Renal pelvis (tissue), 4 donors: ENCODE data around the gene DLD. TPM values are rescaled to one million over a fixed set of nuclear protein-coding genes. Genes with fewer than 3 reads are reported as not detected.
"Not testable (repeated sequence)": the region's sequence is repeated elsewhere in the genome, so short reads cannot be mapped to it uniquely, and the experiment has no call there.

ENCODE experiments used
- DNase-seq: peaks from one replicate; pipeline ENCODE4 v3.0.0-alpha.2; 2013
- polyA plus RNA-seq, 3 donors: library from polyadenylated mRNA; unstranded; fragments of 120-200 nt; gene quantifications; one replicate each; pipeline ENCODE4 v1.2.1, GENCODE V29; 2013; ENCODE audit not compliant: insufficient read length in 3 of 3

DLD gene
- polyA plus RNA-seq, 3 donors: 108 to 112 (median 109) TPM

DNA sequence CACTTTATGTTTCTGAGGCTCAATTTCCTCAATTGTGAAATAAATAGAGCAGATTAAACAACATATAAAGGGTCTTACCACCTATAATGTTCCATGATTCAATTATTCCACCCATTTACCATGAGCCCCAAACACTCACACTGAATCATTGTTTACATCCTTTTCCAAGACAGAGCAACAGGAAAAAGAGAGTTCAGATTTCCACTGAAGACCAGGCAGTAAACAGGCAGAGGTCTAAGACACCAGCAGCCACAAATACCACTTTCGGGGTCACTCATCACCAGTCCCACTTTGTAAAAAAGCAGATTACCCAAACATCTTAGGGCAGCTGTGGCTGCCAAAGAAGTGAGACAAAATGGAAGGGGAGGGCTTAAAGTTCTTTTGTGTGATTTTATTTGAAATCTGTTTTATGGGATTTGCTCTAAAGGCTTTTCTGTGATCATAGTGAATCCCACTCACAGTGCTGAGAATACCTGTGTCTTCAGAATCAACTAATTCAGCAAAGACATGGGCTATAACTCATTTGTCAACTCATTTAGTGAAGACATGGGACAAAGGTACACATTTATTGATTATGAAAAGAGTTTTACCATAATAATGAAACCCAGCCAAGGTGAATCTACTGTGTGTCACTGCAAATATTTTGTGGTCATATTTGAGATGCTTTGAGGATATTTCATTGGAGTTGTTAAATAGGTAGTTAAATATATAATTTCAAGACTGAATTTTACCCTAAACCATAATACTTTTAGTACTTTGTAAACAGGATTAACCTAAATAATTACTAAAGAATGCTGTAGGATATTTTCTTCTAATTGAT lies 24.8 kb upstream of the DLD start:
- no peak for DNase-seq

DNA sequence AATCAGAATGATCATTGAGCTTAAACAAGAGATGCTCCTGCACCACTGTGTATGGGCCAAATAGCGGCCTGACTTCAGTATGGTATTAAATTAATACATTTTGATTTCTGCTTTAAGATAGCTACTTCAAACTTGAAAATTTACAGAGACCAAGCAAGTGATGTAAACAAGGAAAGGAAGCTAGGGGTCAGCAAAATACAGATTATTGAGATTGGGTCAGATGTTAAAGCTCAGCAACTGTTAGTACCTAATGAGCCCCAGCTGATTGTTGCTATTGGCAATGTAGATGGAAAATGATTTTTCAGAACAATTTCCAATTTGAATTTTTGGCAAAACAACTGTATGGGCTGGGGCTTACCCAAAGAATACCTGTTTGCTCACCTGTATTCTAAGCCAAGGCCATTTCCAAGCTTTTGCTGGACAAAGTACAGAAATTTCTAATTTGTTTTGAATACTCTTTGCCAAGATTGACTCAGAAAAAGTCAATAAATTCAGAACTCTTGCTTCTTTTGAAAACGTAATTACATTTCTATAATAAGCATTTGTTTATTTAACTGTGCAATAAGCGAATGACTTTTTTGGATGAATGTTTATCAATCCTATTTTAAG lies 23.0 kb upstream of the DLD start:
- no peak for DNase-seq

DNA sequence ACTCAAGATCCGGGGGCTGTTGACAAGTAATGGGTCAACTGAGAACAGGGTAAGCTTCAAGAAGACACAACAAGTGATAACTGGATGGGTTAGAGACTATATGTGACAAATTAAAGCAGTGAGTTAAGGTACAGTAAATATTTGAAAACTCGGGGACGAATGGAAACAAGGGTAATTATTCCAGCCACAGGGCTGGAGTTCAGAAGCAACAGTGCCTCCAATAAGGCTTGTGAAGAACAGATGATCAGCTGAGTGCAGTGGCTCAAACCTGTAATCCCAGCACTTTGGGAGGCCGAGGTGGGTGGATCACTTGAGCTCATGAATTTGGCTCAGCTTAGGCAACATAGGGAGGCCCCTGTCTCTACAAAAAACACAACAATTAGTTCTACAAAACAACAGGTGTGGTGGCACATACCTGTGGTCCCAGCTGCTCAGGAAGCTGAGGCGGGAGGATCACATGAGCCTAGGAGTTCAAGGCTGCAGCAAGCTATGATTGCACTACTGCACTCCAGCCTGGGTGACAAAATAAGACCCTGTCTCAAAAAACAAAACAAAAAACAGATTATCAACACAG lies 20.5 kb upstream of the DLD start:
- no peak for DNase-seq

DNA sequence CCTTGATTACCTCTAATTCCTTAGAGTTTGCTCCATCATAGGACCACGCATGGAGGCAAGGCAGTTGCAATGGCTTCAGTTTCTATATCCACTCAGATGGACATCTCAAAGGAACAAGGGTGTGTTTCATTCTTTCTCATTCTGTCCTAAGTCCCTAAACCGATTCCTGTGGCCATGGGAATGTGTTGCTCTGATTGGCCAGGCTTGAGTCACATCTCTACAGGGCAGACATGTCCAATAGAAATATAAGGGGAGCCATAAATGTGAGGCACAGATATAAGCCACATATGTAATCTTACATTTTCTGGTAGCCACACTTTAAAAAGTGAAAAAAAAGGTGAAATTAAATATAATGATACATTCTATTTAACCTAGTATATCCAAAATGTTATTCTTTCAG lies 16.9 kb upstream of the DLD start:
- DNase-seq: no peak

DNA sequence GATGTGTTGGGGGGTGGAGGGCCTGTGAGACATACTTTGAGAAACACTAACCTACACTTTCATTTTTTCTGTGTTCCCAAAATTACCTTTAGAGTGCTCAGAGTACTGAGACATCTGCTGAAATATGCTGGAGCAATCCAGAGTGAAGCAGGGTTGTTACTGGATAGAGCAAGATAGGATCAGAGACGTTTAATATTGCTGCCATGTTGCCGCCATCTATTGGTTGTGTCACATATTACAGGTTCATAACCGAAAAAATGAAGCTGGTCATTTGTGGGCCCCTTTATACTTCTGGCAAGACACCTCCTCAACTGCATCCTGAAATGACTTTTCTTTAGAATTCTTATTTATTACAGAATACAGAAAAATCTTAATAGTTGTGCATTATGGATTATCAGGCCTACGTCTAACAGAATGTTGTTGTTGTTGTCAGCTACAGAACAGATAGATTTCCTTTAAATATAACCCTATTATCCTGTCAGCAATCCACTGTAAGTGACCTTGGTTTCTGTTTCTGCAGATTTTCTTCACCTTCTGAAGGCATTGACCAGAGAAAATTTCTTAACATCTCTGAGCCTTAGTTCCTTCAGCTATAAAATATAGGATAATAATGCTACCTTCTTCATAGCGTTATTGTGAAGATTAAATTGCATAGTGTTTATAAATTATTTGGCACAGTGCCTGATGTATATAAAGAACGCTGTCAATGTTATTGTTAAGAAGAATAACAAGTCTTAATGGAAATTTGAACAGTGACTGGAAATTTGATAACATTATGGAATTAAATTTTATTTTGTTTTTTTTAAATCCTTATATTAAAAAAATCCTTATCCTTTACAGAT lies 16.2 kb upstream of the DLD start:
- peak; percentile 39 for DNase-seq

DNA sequence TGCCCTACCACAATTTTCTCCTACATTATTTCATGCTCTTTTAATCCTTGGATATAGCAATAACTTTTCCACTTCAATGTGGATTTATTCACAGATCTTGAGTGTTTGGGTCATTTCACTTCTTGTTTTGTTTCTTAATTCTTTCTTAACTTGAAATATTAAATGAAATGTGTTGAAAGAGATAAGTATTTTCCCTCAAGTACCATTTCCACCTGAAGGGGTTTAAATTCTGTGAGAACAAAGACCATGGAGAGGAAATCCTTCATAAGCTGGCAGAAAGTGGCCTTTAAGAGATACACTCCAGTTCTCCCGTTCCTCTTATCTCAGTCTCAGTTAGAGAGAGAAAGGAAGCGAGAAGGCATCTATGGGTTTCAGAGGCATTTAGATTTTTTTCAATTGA lies 14.1 kb upstream of the DLD start:
- no peak for DNase-seq

DNA sequence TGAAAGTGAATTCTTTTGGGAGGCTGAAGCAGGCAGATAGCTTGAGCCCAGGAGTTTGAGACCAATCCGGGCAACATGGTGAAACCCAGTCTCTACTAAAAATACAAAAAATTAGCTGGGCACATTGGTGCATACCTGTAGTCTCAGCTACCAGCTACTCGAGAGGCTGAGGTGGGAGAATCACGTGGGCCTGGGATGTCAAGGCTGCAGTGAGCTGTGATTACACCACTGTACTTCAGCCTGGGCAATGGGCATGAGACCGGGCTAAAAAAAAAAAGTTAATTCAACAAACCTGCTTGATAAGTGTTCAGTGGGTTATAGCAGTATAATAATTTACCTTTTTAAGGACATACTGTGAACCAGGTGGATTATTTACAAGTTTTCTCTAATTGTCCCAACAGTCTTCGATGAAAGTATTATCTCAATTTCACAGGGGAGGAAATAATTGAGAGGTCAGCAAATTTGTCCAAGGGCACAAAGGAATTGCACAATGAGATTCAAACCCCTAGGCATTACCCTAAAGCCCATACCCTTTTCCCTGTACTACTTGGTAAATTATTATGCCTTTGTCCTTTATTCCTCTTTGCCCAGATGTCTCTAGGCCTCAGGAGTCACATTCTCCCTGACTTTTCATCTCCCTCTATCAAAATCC lies 13.1 kb upstream of the DLD start:
- DNase-seq: no peak

DNA sequence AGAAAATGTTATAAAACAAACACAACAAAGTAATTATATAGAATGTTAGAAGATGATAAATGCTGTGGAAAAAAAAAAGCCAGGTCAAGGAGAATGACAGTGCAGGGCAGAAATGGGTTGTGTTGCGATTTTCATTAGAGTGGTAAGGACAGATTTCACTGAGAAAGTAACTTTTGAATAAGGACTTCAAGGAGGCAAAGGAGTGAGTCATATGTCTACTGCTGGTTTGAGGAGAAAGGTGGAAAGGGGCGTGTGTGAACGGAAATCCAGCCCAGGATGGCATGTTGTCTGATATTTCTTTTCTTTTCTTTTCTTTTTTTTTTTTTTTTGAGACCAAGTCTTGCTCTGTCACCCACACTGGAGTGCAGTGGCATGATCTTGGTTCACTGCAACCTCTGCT lies 12.3 kb upstream of the DLD start:
- DNase-seq: no peak

DNA sequence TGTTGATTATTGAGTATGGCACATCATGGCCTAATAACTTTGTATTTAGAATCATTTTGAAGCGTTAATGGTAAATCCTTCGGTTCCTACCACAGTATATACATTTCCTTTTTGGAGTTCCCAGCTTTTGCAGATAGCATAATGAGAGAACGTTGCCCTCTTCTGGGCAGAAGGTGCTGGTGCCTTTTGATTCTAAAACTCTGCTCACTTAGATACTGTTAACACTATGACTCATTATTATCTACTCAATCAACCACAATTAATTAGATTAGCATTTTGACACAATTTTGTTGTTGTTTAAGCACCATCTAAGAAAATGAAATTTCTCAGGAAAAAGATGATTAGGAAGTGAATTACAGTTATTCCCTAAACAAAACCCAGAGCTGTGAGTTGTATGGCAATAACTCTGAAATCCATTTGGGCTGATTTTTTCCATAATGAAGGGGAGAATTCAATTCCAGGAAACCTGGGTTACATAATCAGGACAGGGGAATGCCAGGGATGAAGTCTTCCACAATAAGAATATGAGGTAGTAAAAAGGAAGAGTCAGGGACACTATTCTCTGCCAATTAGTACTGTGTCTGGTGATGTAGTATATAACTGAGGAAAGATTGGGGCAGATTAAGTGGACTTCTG lies 11.5 kb upstream of the DLD start:
- peak; percentile 46 for DNase-seq

DNA sequence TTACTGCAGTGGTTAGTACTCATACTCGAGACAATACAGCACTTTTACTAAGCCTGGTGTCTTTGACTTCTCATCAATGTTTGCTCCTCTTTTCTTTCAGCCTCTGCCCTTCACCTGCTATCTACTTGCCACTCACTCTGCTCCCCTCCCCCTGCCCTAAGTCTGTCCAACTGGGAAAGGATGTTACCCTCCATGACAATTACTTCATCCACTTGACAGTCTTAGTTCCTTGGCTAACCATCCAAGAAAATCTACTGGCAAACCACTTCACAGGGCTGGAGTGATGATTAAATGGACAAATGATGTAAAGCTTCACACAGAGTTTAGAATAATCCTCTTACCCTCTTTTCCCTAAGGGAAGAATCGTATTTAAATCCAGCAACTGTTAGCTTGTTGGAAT lies 8.2 kb upstream of the DLD start:
- DNase-seq: no peak

DNA sequence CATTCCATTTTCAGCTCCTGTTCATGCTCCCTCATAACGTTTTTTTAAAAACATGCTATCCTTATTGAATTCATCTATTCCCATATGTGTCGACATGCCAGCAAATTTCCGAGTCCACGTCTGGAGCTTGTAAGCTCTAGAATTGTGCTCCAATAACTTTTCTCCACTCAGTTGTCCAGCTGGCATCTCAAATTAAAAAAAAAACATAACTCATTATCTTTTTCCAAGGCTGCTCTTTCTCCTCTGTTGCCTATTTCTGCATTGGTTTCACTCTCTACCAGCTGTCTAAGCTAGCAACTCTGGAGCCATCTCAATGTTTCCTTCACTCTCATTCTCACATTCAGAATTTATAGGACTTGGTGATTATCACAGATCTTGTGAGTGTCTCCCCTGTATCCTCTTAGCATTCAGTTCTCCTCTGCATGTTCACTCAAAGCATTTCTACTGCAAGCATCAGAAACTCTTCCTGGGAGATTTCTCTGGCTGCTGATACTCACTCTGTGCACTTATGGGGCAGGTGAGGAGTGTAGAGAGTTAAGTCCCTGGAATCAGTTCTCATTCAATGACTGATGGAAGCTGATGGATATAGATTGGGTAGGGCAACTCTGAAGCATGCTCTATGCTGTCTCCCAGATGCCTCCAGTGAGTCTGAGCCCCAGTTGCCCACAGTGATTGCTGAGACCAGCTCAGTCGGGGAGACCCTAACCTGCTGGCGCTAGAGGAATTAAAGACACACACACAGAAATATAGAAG lies 6.7 kb upstream of the DLD start:
- no peak for DNase-seq

DNA sequence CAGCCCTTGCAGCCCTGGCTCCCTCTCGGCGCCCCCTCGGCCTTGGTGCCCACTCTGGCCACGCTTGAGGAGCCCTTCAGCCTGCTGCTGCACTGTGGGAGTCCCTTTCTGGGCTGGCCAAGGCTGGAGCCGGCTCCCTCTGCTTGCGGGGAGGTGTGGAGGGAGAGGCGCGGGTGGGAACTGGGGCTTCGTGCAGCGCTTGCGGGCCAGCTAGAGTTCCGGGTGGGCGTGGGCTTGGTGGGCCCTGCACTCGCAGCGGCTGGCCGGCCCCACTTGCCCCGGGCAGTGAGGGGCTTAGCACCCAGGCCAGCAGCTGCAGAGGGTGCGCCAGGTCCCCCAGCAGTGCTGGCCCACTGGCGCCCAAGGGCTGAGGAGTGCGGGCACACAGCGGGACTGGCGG lies 3.2 kb upstream of the DLD start:
- DNase-seq: not testable (repeated sequence)

DNA sequence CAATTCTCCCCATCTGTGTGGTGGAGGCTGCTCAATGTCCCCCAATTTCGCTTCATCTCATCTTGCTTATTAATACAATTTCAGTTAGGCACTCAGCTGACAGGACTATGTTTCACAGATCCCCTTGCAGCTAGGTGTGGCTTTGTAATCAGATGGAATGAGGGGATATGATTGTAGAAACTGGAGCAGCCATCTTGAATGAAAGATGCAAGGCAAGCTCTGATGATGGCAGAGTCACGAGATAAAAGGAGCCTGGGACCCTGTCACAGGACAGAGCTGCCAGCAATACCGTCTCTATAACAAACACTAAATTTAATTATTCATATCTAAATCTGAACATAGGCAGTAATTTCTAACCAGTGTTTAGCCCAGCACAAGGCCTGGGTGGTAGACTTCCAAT lies 991 bp upstream of the DLD start:
- DNase-seq: no peak

DNA sequence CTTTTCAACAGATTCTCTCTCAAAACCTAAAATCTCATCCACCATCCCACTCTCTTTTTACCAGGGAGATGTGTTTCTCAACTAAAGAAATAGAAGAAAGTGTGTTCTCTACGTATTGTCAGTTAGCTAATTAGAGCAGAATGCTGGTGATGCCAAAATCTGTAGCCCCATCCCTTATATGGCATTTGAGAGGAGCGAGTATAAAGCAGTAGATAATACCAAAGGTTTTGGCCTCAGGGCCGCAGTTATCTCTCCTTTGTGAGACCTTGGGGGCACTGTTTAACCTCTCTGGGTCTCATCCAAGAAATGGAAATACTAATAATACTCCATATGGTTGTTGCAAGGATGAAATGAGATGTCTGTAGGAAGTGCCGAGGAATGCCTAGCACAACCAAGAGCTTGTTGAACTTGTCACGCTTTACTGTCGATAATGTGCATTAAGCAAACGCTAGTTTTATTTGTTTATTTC lies 456 bp upstream of the DLD start:
- DNase-seq: no peak

DNA sequence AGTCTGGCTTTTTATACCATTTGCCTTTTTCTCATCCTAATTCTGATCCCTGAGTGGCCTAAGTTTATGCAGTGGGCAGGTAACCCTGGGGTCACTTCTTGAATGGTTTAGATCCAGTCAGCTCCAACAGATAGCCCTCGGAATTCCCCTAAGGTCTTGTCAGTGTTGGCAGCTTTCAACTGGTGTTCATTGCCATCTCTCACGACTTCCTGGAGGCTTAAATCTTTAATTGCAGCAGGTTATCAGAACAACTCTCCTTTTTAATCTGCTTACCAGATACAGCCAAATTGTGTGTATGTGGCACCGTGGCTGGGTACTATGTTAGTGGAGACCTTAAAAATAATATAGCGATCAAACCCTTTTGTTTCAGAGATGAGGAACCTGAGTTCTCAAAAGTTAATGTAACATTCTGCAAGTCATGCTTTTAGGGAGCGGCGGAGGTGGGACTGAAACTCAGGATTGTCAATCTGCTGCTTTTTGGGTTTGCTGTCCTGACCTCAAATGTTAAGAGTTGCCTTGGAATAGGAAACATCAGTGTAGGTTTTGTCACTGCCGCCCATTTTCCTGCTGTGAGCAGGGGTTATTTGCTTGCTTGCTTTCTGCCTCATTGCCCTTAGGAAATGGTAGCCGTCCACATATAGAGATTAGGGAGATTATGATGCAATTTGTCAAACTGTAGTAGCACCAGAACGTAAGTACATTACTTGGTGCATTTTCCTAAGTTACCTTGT lies 818 bp downstream of the DLD start:
- DNase-seq: peak; percentile 4

DNA sequence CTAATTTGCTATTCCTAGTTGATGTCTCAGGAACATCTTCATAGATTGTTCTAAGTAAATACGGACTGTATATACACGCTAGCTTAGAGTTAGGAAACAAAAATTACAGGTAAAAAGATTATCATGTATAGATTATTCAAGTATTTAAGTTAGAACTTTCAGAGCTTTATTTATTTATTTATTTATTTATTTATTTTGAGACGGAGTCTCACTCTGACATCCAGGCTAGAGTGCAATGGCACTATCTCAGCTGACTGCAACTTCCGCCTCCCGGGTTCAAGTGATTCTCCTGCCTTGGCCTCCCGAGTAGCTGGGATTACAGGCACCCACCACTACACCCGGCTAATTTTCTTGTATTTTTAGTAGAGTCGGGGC lies 1.4 kb downstream of the DLD start:
- DNase-seq: not testable (repeated sequence)

DNA sequence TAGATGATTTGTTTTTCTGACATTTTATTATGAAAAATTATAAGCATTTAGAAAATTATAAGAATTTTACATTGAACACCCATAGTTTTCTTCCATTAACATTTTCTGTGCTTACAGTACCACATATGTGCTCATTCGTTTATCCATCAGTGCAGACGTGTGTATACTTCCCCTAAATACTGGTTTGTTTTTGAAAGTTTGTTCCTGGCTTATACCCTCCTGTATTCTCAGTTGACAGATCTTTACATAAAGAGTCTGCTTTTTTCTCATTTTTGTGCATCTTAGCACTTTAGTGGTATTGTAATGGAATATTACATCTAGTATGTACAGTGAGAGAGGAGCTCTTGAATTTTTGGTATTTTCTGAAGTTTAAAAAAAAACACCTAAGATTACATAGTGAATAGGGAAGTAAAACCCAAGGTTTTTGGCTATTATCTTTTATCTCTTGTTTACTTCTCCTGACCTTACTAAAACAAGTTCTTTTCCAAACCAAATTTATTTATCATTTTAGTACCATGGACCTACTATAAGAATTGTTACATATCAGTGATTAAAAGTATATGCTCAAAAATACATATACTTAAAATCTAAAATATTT lies 8.1 kb downstream of the DLD start:
- DNase-seq: no peak

DNA sequence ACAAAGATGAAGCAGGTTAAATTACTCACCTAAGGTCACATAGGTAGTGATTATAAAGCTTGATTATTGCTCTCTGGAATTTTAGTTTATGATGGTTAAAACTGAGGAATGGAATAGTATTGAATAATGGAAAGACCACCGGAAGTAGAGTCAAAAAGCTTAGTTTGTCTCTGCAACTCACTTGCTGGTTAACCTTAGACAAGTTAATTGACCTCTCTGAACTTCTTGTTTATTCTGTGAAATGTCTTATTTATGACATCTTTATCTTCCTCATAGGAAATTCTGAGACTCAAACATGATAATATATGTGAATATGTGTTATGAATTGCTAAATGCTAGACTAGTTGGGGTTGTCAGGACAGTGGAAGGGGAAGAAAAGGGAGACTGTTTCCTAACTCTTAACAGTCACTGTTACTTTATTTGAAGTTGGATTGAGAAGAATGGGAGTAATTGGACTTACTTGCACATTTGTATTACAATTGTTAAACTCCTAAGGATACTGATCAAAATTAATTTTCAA lies 9.6 kb downstream of the DLD start:
- DNase-seq: no peak

DNA sequence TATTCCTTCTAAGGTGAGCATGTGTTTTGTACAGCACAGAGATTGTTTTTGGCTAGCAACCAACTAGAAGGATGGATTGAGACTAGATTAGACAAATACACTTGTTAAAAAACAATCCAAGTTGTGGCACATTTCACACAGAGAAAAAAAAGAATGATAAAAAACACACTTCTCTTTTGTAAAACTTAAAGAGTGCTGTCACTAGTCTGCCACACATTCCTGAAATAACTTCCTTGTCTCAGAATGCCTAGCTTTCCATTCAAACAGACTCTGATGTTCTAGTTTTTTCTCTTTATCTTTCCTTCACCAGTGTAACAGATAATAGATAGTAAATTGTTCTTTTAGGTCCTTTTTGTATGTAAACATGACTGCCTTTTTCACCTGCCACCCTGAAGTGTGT lies 11.4 kb downstream of the DLD start:
- DNase-seq: no peak
